ENCODE results near the gene GJB2.

The GJB2 gene

GRCh38 chr13:20193162-20193906 lies 596 bp upstream of the GJB2 start:
- peak overlapping the region; percentile 51 for H3K4me3 ChIP-seq (replicated peaks; ENCODE audit: low read depth, low read length)
- DNase-seq (ENCODE audit: low read depth): no peak
- TF ChIP-seq CTCF (IDR thresholded peaks at IDR 0.05; ENCODE audit: low read length, missing control alignments): no peak

- TF ChIP-seq CTCF (IDR thresholded peaks at IDR 0.05; ENCODE audit: low read length, missing control alignments): no peak
- H3K4me3 ChIP-seq (replicated peaks; ENCODE audit: low read depth, low read length): peak overlapping the region; percentile 51
- no peak for DNase-seq (ENCODE audit: low read depth)
Observed at GRCh38 chr13:20192158-20192835, 441 bp downstream of the GJB2 start.

GRCh38 chr13:20191311-20192157 lies 1.2 kb downstream of the GJB2 start:
- TF ChIP-seq CTCF (IDR thresholded peaks at IDR 0.05; ENCODE audit: low read length, missing control alignments): no peak
- H3K4me3 ChIP-seq (replicated peaks; ENCODE audit: low read depth, low read length): peak overlapping the region; percentile 51
- DNase-seq (ENCODE audit: low read depth): no peak

GRCh38 chr13:20190481-20191310 lies 2.0 kb downstream of the GJB2 start:
- peak; percentile 71 for DNase-seq (ENCODE audit: low read depth)
- no peak for TF ChIP-seq CTCF (IDR thresholded peaks at IDR 0.05; ENCODE audit: low read length, missing control alignments)
- no peak overlapping the region for H3K4me3 ChIP-seq (replicated peaks; ENCODE audit: low read depth, low read length)

DNA sequence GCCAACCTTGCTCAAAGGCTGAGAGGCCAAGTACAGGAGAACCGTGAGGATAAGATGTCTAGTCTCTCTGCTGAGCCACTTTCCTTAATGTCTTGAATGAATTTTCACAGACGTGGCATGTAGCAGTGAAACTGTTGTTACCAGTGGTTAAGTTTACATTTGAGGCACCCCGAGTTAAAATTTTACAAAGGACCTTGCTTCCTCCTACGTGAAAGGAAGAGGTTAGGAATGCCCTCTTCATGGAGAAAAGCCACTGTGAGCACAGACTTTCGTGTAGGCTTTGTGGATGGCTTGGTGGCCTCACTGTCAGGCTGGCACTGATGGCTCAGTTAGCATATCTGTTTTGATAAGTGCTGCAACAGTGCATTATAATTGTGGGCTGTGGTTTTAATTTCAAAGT lies 2.7 kb downstream of the GJB2 start:
- no peak for DNase-seq (ENCODE audit: low read depth)
- no peak for TF ChIP-seq CTCF (IDR thresholded peaks at IDR 0.05; ENCODE audit: low read length, missing control alignments)
- H3K4me3 ChIP-seq (replicated peaks; ENCODE audit: low read depth, low read length): no peak overlapping the region

Data from fibroblast of pulmonary artery (primary cell).